GM19468 (cell line): ENCODE measurements around the gene ROR1.
"Not testable (repeated sequence)": the region's sequence is repeated elsewhere in the genome, so short reads cannot be mapped to it uniquely, and the experiment has no call there.

Experiments
- ATAC-seq: cut with Tn5 transposase; IDR thresholded peaks from one replicate; pipeline ENCODE4 v1.9.1; 2021; ENCODE audit warnings: mild to moderate bottlenecking, moderate library complexity, moderate number of reproducible peaks; ENCODE audit not compliant: unreplicated experiment; ENCODE audit errors: extremely low read depth

ROR1 gene

GRCh38 chr1:64183395-64184002 lies 409.7 kb downstream of the ROR1 start:
- no peak for ATAC-seq

DNA sequence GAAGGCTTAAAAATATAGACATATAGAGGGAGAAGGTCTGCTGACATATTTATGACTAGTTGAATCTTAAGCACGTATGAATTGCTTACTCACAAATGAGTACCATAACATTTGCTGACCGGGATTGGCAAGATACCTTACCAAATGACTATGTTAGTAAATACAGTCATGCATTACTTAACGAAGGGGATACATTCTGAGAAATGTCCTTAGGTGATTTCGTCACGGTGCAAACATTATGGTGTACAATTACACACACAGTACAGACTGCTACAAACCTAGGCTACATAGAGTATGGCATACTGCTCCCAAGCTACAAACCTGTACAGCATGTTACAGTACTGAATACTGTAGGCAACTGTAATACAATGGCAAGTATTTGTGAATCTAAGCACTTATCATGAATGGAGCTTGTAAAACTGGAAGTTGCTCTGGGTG lies 410.2 kb downstream of the ROR1 start:
- no peak for ATAC-seq

- ATAC-seq, result no peak
Observed at GRCh38 chr1:64186138-64186897, 412.5 kb downstream of the ROR1 start.

DNA sequence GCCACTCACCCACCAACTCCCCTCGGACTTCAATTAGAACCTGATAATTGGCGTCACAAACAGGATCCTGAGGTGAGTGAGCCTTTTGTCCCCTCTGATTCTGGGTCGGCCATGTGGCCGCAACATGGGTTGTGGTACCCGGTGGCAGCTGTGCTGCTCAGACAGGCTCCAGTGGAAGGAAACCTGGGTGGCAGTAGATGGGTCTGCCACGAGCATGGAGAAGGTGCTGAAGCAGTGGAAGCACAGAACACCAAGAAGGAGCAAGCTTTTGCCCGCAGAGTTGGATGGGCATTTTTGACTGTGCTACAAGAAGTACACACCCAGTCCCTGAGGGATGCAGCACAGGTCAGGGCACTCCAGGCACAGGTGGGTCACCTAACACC lies 413.1 kb downstream of the ROR1 start:
- no peak for ATAC-seq

DNA sequence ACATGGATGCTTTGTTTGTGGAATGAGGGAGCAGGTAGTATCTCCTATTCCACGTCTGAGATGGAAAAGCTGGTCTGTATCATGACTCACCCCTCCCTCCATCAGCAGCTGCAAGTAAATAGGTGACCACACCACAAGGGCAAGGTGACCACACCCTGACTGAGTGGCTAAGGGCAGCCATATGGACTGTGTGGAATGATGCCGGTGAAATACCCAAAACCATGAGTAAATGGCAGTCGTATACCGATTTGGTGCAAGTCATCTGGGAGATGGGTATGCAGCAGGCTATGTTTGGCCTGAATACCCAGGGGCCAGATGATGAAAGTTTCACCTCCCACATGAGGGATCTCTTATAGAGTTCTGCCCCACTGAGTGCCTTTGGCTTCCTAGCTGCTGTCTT lies 413.8 kb downstream of the ROR1 start:
- ATAC-seq, result no peak

- ATAC-seq, result no peak
Observed at GRCh38 chr1:64192290-64192689, 418.5 kb downstream of the ROR1 start.

DNA sequence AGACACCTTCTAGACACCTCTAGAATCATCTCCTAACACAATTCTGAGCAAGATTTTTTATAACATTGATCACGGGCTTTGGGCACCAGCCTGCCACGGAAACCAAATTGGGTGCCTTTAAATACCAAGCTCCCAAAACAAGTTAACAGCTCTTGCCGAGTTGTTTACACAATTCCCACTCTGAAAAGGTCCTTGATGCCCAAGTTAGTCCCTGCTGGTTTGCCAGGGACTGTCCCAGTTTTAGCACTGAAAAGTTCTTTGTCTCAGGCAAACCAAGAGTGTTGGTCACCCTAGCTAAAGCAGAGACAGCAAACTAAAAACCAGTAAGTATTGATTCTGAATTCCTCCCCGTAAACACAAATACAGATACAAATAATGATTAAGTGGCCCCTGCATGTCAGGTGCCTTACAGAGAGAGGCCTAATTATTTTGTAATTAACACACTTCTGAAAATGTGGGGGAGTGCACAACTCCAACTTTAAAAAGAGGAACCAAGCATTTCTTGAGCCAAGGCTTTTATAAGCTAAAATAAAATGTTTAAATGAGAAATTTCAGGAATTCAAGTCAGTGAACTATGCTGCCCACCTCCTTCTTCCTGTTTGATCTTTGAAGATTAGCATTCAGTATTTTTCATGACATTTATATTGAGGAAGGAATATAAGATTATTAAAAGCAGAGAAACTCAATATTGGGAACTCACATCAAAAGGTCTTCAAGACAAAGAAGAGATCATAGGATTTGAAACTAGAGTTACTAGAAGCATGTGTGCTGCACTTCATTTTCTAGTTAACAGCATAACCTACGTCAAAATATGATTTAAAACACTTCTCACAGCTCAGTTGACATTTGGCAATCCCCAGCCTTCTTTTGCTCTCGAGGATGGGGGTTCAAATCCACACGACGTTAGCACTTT lies 420.6 kb downstream of the ROR1 start:
- no peak for ATAC-seq

- ATAC-seq, result no peak
Observed at GRCh38 chr1:64195081-64195395, 421.2 kb downstream of the ROR1 start.

DNA sequence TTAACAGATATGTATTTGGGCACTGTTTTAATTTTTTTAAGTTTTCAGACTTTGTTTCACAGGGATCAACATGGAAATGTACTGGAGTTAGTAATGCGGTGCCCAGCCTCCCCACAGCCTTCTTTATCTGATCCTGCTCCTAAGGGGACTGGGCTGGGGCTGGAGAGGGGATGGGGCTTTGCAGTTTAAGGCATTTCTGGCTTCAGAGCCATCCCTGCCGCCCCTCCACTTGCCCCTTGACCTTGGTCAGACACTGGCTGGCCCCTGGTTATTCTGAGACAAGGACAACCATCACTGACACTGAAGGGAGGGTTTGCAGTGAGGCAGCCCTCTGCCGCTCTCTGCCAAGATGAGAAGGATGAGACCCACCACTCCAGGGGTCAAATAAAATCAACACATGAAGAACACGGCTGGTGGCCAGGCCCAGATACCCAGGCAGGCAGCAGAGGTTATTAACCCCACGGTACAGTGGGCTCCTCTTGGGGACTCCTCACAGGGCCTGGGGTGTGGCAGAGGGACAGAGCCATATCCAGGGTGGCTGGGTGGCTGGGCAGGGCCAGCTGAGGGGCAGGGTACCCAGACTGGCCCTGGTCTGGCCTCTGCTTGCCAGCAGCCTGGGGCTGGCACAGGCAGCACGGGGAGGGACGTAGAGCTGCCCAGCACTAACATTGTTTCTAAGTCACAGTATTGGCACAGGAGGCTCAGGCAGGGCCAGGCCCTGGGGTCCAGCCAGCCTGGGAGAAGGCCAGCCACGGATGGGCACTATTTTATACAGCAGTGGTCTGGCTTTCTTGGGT lies 422.5 kb downstream of the ROR1 start:
- ATAC-seq, result no peak

GRCh38 chr1:64197076-64197475 lies 423.3 kb downstream of the ROR1 start:
- ATAC-seq, result no peak

DNA sequence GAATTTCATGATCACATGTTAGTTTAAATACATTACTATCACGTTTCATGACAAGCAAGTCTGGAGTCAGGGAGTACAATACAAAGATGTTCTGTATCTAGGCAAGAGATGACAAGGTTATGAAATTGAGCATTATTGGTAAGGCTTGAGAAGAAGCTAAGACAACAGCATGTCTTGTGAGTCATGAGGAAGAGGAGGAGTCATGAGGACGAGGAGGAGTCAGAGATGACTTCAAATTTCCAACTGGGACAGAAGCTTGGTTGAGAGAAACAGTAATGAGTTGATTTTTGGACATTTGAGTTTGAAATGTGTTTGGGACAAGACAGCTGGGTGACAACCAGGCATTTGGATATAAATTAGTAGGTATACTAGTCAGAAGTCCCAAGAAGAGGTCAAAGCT lies 425.3 kb downstream of the ROR1 start:
- no peak for ATAC-seq

- no peak for ATAC-seq
Observed at GRCh38 chr1:64200064-64200463, 426.2 kb downstream of the ROR1 start.

DNA sequence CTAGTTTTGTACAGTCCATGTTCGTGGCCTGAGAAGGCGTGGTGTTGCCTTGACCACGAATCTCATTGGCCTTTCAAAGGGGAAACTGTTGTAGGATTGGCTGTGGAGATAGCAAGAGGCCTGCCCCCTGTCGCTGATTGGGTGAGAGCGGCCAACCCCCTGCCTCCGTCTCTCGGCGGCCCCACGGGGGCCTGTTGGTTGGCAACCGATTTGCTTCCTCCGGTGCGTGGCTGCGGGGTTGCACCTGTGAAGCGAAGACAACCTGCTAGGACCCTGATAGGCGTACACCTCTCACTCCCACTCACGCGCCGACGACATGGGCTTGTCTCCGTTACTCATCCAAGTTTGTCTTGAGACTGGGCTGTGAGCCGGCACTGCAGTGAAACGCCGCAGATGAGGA lies 429.6 kb downstream of the ROR1 start, which contains the start of gene UBE2U:
Gene UBE2U, plus strand, starts transcription at position 204 of the 400 bp plus-strand sequence. CDS start 428 bp downstream, outside the sequence.
- ATAC-seq, result no peak

- ATAC-seq, result no peak
Observed at GRCh38 chr1:64209221-64209620, 435.4 kb downstream of the ROR1 start.

- no peak for ATAC-seq
Observed at GRCh38 chr1:64212031-64212430, 438.2 kb downstream of the ROR1 start.

DNA sequence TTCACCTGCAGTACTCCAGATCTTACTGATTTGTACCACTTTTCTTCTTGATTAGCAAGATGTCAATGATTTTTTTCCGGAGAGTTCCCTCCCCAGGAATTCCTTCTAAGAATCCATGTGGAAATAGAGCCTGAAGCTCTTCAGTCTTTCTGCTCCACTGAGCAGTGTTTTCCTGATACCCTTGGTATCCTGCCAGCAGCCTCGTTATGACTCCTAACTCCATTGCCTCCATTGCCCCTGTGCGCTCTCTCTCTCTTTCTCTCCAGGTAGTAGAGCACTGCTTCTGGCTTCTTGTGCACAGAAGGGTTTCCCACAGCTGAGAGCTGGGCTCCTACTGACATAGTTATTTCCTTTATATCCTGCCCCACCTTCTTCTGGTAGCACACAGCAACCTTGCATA lies 441.8 kb downstream of the ROR1 start:
- no peak for ATAC-seq

DNA sequence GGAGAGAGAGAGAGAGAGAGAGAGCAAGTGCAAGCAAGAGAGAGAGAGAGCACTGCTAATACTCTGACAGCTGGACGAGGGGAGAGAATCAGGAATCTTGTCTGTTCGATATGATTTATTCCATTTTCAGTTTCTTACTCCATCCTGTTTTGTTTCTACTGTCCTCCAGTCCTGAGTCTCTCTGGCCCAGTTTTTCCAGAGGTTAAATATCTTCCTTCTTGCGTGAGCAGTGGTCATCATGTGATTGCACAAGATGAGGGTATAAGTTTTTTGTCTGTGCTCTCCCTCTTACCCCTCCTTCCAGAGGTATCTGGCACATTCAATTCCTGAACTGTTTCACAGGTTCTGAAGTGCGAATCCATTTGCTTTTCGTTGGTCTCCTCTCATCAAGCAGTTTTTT lies 446.4 kb downstream of the ROR1 start:
- no peak for ATAC-seq

- ATAC-seq, result no peak
Observed at GRCh38 chr1:64223329-64224151, 449.7 kb downstream of the ROR1 start.

GRCh38 chr1:64224236-64224635 lies 450.4 kb downstream of the ROR1 start:
- ATAC-seq, result not testable (repeated sequence)
